K562 (cell line): ENCODE measurements around the gene FCGR2B. TPM values are rescaled to one million over a fixed set of nuclear protein-coding genes. Genes with fewer than 3 reads are reported as not detected.

ENCODE experiments used
- ATAC-seq: fragments of 200-7000 bp; cut with Tn5 transposase; 3 replicates; pipeline ENCODE4 v1.9.1; 2020; ENCODE audit warnings: moderate library complexity
- BruUV-seq: library from RNA; stranded (reverse); fragments of 400-500 nt; replicated peaks from 2 replicates; lab custom pipeline; 2021; lab: Mats Ljungman, UMichigan
- CTCF ChIA-PET: fragments of 300-600 bp; formaldehyde crosslinking; extraction: SDS; loops from one replicate; lab custom pipeline; 2021; ENCODE audit warnings: low intra/inter-chr PET ratio; lab: Yijun Ruan, JAX
- POLR2A ChIA-PET: fragments of 300-600, 350-650 bp; sonication (Branson Sonifier 250); formaldehyde crosslinking; extraction: SDS; loops from one replicate; lab custom pipeline; 2021; ENCODE audit warnings: antibody characterized with exemption, inconsistent platforms; lab: Yijun Ruan, JAX
- DNase-seq, 4 experiments: peaks; one replicate each; pipeline versions ENCODE4 v3.0.0 to v3.0.0-alpha.2; 2011 to 2018; ENCODE audit warnings: low spot score in 3 of 4, mixed read lengths in 3 of 4; ENCODE audit errors: extremely low read depth in 1 of 4
- FAIRE-seq: peaks from 2 replicates; lab custom pipeline; 2011; peaks lifted over from hg19 to GRCh38; lab: Jason Lieb, UNC
- H2AFZ ChIP-seq: 2 replicates; pipeline ENCODE4 v1.6.0; 2011; ENCODE audit warnings: low read depth, low read length, control low read depth, inconsistent platforms
- H3K27ac ChIP-seq: fragments of 200-600 bp; 3 replicates; pipeline ENCODE4 v1.8.0; 2011; ENCODE audit warnings: low read depth, mild to moderate bottlenecking, control low read depth, inconsistent platforms, low read length, moderate library complexity, mixed read lengths; ENCODE audit errors: extremely low read depth
- H3K27me3 ChIP-seq, 2 experiments: fragments of 300-600 bp in 1 of 2; 2 replicates in 1 of 2; 3 replicates in 1 of 2; pipeline versions ENCODE4 v1.6.0 to v1.8.0; 2011; ENCODE audit warnings: inconsistent platforms in 2 of 2, low read length in 2 of 2, mild to moderate bottlenecking in 1 of 2, mixed read lengths in 1 of 2, moderate library complexity in 1 of 2; ENCODE audit not compliant: control insufficient read depth in 2 of 2, insufficient read depth in 2 of 2
- H3K36me3 ChIP-seq: fragments of 300-600 bp; 3 replicates; pipeline ENCODE4 v1.8.0; 2011; ENCODE audit warnings: mild to moderate bottlenecking, low read length, inconsistent platforms; ENCODE audit not compliant: control insufficient read depth, insufficient read depth
- H3K4me1 ChIP-seq, 2 experiments: fragments of 200-600 bp in 1 of 2; replicated peaks in 1 of 2; 2 replicates in 1 of 2; 3 replicates in 1 of 2; pipeline versions ENCODE4 v1.5.1 to v1.8.0; 2011; ENCODE audit warnings: inconsistent platforms in 2 of 2, low read length in 2 of 2, mild to moderate bottlenecking in 1 of 2, mixed read lengths in 1 of 2, moderate library complexity in 1 of 2; ENCODE audit not compliant: control insufficient read depth in 2 of 2, insufficient read depth in 2 of 2
- H3K4me2 ChIP-seq: 2 replicates; pipeline ENCODE4 v1.6.1; 2011; ENCODE audit warnings: low read length, control low read depth, inconsistent platforms, mixed read lengths; ENCODE audit not compliant: insufficient read depth
- H3K4me3 ChIP-seq: fragments of 200-600 bp; sonication (generic), shearing (Covaris generic); 2 replicates; pipeline ENCODE4 v1.5.1; 2016; ENCODE audit warnings: control low read depth, inconsistent platforms
- H3K79me2 ChIP-seq: fragments of 200-600 bp; 3 replicates; pipeline ENCODE4 v1.8.0; 2011; ENCODE audit warnings: low read length, inconsistent platforms; ENCODE audit not compliant: control insufficient read depth, insufficient read depth
- H3K9ac ChIP-seq, 2 experiments: 2 replicates each; pipeline versions ENCODE4 v1.6.0 to v1.6.1; 2011; ENCODE audit warnings: low read depth in 2 of 2, low read length in 2 of 2, control low read depth in 1 of 2, inconsistent platforms in 1 of 2, mild to moderate bottlenecking in 1 of 2, mixed read lengths in 1 of 2; ENCODE audit not compliant: insufficient read depth in 1 of 2
- H3K9me1 ChIP-seq: one replicate; pipeline ENCODE4 v1.6.0; 2011; ENCODE audit warnings: inconsistent platforms, mild to moderate bottlenecking, low read length, moderate library complexity; ENCODE audit not compliant: control insufficient read depth, insufficient read depth
- H3K9me3 ChIP-seq: replicated peaks from 2 replicates; pipeline ENCODE4 v1.5.1; 2011; ENCODE audit warnings: low read depth, low read length, inconsistent platforms; ENCODE audit not compliant: control insufficient read depth, insufficient read depth
- H4K20me1 ChIP-seq: replicated peaks from 2 replicates; pipeline ENCODE4 v1.6.1; 2011; ENCODE audit warnings: low read length, inconsistent platforms, mixed read lengths; ENCODE audit not compliant: control insufficient read depth, insufficient read depth
- ARID1B ChIP-seq: fragments of 450-650 bp; IDR thresholded peaks from 2 replicates; pipeline ENCODE4 v1.6.1; 2016; ENCODE audit warnings: antibody characterized with exemption, mild to moderate bottlenecking, inconsistent platforms
- C11orf30 ChIP-seq: fragments of 450-650 bp; IDR thresholded peaks from 2 replicates; pipeline ENCODE4 v1.6.1; 2016; ENCODE audit warnings: low read depth, mild to moderate bottlenecking
- ESRRA ChIP-seq: fragments of 450-650 bp; IDR thresholded peaks from 2 replicates; pipeline ENCODE4 v1.6.1; 2014; ENCODE audit warnings: low read depth, mild to moderate bottlenecking, moderate library complexity, borderline replicate concordance
- RFX7 ChIP-seq: fragments of 250-450 bp; sonication (Bioruptor Pico); IDR thresholded peaks from 2 replicates; pipeline ENCODE4 v1.5.1; 2021; ENCODE audit warnings: mild to moderate bottlenecking
- WGBS: fragments of 100-300 bp; shearing (Covaris generic); methylation state at CpG from one replicate; pipeline ENCODE4 v1.1.6; 2016; ENCODE audit warnings: low coverage, mixed read lengths; ENCODE audit not compliant: insufficient coverage; ENCODE audit errors: missing lambda C conversion rate; 5-methylcytosine and 5-hydroxymethylcytosine counted together
- in situ Hi-C: fragments of 300-500 bp; cut with MboI; formaldehyde crosslinking; loops from 4 replicates; pipeline ENCODE4 v1.15.0; 2018; ENCODE audit warnings: inconsistent platforms, mixed read lengths
- intact Hi-C: fragments of 100-400 bp; cut with micrococcal nuclease; formaldehyde crosslinking; loops from 2 replicates; pipeline ENCODE4 v1.14.2; 2022
- polyA plus RNA-seq, 8 experiments: library from polyadenylated mRNA; depleted of rRNA in 4 of 8; stranded (reverse) in 5 of 8; unstranded in 3 of 8; fragments of >200 nt; fragmentation: Nextera tagmentation in 2 of 8; fragmentation: Illumina TruSeq in 1 of 8; extraction: Ambion mirVana in 2 of 8; extraction: Trizol in 1 of 8; gene quantifications; 2 replicates each; pipeline versions ENCODE4 v1.2.1 to v1.2.3, GENCODE V29; 2011 to 2014; ENCODE audit warnings: inconsistent platforms in 1 of 8, missing spikeins in 1 of 8
- total RNA-seq, 7 experiments: library from RNA; depleted of rRNA in 6 of 7; stranded (reverse); fragments of >200 nt in 6 of 7; fragmentation: Illumina TruSeq in 2 of 7; extraction: Trizol in 2 of 7; gene quantifications; 2 replicates each; pipeline versions ENCODE4 v1.2.1 to v1.2.3, GENCODE V29; 2011 to 2021; ENCODE audit warnings: low replicate concordance in 1 of 7

FCGR2B gene
- total and polyA plus RNA-seq, 9 of the 15 experiments (the other 6 are each of a cell fraction or from before 2014, with no cell fraction given) = 1.7 to 8.9 (median 3.9) TPM

GRCh38 chr1:161676958-161677689, 14.2 kb downstream of the FCGR2B start:
- Histone ChIP-seq H3K79me2 (no peaks in the 10 kb centered on the region), H3K4me2 (no peak overlapping the region), H3K4me3 (no peak overlapping the region), H3K9me1 (no peaks in the 10 kb centered on the region), H4K20me1 (no peaks in the 10 kb centered on the region), H3K4me1 (no peaks in the 10 kb centered on the region), H3K27ac (no peak overlapping the region), H3K27me3 (no peaks in the 10 kb centered on the region), H3K9ac (peak overlapping the region in 1 of 2 experiments; percentile 14; a peak in 1 of 4 replicates), H3K9me3 (no peaks in the 10 kb centered on the region), H3K36me3 (no peaks in the 10 kb centered on the region), H2AFZ (no peak overlapping the region)
- DNase-seq (no peak), ATAC-seq (0 out of 3 replicates have a peak, but pooled peaks have one; percentile 43), FAIRE-seq (no peak)
- ChIA-PET POLR2A (no interaction called here), CTCF (no interaction called here)
- in situ Hi-C loops = no loop called here
- 35% methylated on average over 5 of the region's 5 CpGs for WGBS
- 0 out of 2 replicates have a peak, but pooled peaks have one; percentile 26 for TF ChIP-seq C11orf30
- TF ChIP-seq ARID1B = no peak
- intact Hi-C loops = no loop called here
- BruUV-seq = no TSS peak

GRCh38 chr1:161678500-161678899, 15.6 kb downstream of the FCGR2B start:
- Histone ChIP-seq H3K4me3 (no peak overlapping the region), H2AFZ (no peak overlapping the region), H3K27me3 (no peaks in the 10 kb centered on the region), H3K4me1 (no peaks in the 10 kb centered on the region), H3K9me3 (no peaks in the 10 kb centered on the region), H4K20me1 (no peaks in the 10 kb centered on the region), H3K9me1 (no peaks in the 10 kb centered on the region), H3K9ac (no peak overlapping the region), H3K79me2 (no peaks in the 10 kb centered on the region), H3K27ac (no peak overlapping the region), H3K4me2 (no peak overlapping the region), H3K36me3 (no peaks in the 10 kb centered on the region)
- in situ Hi-C loops (no loop called here), intact Hi-C loops (no loop called here)
- 54% methylated on average over 3 of the region's 3 CpGs for WGBS
- FAIRE-seq (no peak), ATAC-seq (no peak), DNase-seq (no peak)
- TF ChIP-seq ESRRA (peak; percentile 36; the same call in 1 of the 2 replicates), RFX7 (CRISPR knock-in tag) (no peak)
- ChIA-PET POLR2A (no interaction called here), CTCF (no interaction called here)
- no TSS peak for BruUV-seq
